Ovary (tissue), 9 donors: Measurements from ENCODE around the gene MAST2. TPM values are rescaled to one million over a fixed set of nuclear protein-coding genes. Genes with fewer than 3 reads are reported as not detected.

Source experiments
- DNase-seq, 5 donors: peaks; one replicate each; pipeline ENCODE4 v3.0.0-alpha.2; 2019 to 2020
- H3K27ac ChIP-seq, 2 donors: fragments of 200-600 bp; one replicate each; pipeline versions ENCODE4 v1.5.1 to v1.8.0; 2019 to 2022
- H3K27me3 ChIP-seq: fragments of 200-600 bp; one replicate; pipeline ENCODE4 v1.8.0; 2022
- H3K36me3 ChIP-seq: fragments of 200-600 bp; sonication (generic); one replicate; pipeline ENCODE4 v1.5.1; 2019
- H3K4me1 ChIP-seq: one replicate; pipeline ENCODE4 v1.8.1; 2013; ENCODE audit warnings: mild to moderate bottlenecking, moderate library complexity; ENCODE audit not compliant: insufficient read depth
- H3K4me3 ChIP-seq: fragments of 200-600 bp; sonication (generic); one replicate; pipeline ENCODE4 v1.5.1; 2017
- H3K9me3 ChIP-seq, 2 donors: fragments of 200-600 bp in 1 of 2; sonication (generic) in 1 of 2; one replicate each; pipeline versions ENCODE4 v1.5.1 to v1.8.1; 2013 to 2019; ENCODE audit warnings: mild to moderate bottlenecking in 1 of 2, moderate library complexity in 1 of 2
- CTCF ChIP-seq, 3 donors: fragments of 450-650 bp in 2 of 3; fragments of 200-600 bp in 1 of 3; IDR thresholded peaks; one replicate each; pipeline versions ENCODE4 v1.5.1 to v1.8.0; 2016 to 2022; ENCODE audit warnings: antibody characterized with exemption in 3 of 3, mild to moderate bottlenecking in 1 of 3
- EP300 ChIP-seq: sonication (generic); formaldehyde crosslinking; IDR thresholded peaks from one replicate; pipeline ENCODE4 v1.6.1; 2017; ENCODE audit warnings: antibody characterized with exemption
- POLR2A ChIP-seq: fragments of 450-650 bp; IDR thresholded peaks from one replicate; pipeline ENCODE4 v1.6.1; 2017; ENCODE audit warnings: antibody characterized with exemption, mild to moderate bottlenecking, moderate library complexity
- WGBS, 3 donors: extraction: QIAGEN DNeasy Blood & Tissue Kit in 1 of 3; methylation state at CpG; one replicate each; pipeline versions ENCODE4 v1.1.5 to v1.1.7; 2013 to 2017; 5-methylcytosine and 5-hydroxymethylcytosine counted together
- intact Hi-C, 4 donors: fragments of 100-400 bp; cut with DNase I; formaldehyde crosslinking; loops; one replicate each; pipeline versions ENCODE4 v1.11.0 to v1.15.1; 2022 to 2023
- polyA plus RNA-seq, 2 donors: library from polyadenylated mRNA; stranded (reverse); fragments of 200-250 nt in 1 of 2; fragments of 350-450 nt in 1 of 2; fragmentation: Illumina TruSeq in 1 of 2; extraction: RNeasy Lipid Tissue Mini Kit (QIAGEN cat#74804) in 1 of 2; gene quantifications; one replicate each; pipeline ENCODE4 v1.2.3, GENCODE V29; 2013 to 2014
- total RNA-seq, 7 donors: library from RNA; depleted of rRNA in 2 of 7; stranded (reverse); fragments of >200 nt in 2 of 7; fragmentation: NEBNext Ultra II Directional in 3 of 7; extraction: Animal tissue kit (Norgen Biotek cat#: 25700) in 3 of 7; gene quantifications; one replicate each; pipeline versions ENCODE4 v1.1.0 to v1.2.4, GENCODE V29; 2016 to 2023
- donor health status: DM: no; HTN: no; CAD: no; lungs with moderate emphysema.
- donor health status: DM: no; HTN: no; CAD: no.
- donor health status: Bipolar disorder and iron deficiency.
- donor health status: DM: yes; HTN: yes; CAD: no.
- donor health status: DM: no; HTN: no; CAD: no.
- donor health status: DM: yes; HTN: yes; CAD: no.

MAST2 gene
- total and polyA plus RNA-seq, 9 donors: 22.6 to 50.4 (median 31.7) TPM

DNA sequence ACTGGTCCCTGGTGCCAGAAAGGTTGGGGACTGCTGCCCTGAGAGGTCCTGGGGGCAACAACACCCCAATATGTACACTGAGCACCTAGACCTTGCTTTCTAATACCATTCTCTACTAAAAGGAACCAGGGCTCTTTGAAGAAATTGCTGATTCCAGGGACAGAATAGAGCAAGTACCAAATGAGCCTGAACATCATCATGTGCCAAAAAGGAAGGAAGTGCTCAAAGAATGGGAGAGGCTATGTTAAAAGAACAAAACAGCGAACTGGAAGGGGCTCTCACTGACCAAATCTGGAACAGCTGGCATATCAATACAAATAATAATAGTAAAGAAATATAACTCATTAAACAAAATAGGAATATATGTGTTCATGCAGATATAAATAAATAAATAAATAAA lies 278.2 kb downstream of the MAST2 start:
- DNase-seq: no peak
- H3K36me3 ChIP-seq: no peaks in the 10 kb centered on the region
- TF ChIP-seq CTCF (IDR thresholded peaks at IDR 0.05) (no peak), EP300 (no peak)
- WGBS, 3 donors: 82 to 95% (median 87%) methylated on average over 1 of the region's 1 CpG
- no peak overlapping the region for H3K27ac ChIP-seq
- no peaks in the 10 kb centered on the region for H3K9me3 ChIP-seq
- H3K4me3 ChIP-seq: no peak overlapping the region
- no peaks in the 10 kb centered on the region for H3K27me3 ChIP-seq
- intact Hi-C loops: no loop called here
- no peaks in the 10 kb centered on the region for H3K4me1 ChIP-seq

DNA sequence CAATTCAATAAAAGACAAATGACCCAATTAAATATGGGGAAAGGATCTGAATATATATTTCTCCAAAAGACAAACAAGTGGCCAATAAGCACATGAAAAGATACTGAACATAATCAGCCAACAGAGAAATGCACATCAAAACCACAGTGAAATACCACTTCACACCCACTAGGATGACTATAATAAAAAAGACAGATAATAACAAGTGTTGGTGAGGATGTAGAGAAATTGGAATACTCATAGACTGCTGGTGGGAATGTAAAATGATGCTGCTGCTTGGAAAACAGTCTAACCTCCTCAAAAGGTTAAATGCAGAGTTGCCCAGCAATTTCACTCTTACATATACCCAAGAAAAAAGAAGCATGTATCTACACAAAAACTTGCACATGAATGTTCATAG lies 280.2 kb downstream of the MAST2 start:
- no peaks in the 10 kb centered on the region for H3K4me1 ChIP-seq
- H3K27ac ChIP-seq: no peak overlapping the region
- H3K4me3 ChIP-seq: no peak overlapping the region
- H3K9me3 ChIP-seq: no peaks in the 10 kb centered on the region
- intact Hi-C loops: no loop called here
- DNase-seq: no peak
- no peaks in the 10 kb centered on the region for H3K27me3 ChIP-seq
- no peak for TF ChIP-seq CTCF (IDR thresholded peaks at IDR 0.05)
- TF ChIP-seq POLR2A: no peak
- no peak for TF ChIP-seq EP300
- H3K36me3 ChIP-seq: no peaks in the 10 kb centered on the region

DNA sequence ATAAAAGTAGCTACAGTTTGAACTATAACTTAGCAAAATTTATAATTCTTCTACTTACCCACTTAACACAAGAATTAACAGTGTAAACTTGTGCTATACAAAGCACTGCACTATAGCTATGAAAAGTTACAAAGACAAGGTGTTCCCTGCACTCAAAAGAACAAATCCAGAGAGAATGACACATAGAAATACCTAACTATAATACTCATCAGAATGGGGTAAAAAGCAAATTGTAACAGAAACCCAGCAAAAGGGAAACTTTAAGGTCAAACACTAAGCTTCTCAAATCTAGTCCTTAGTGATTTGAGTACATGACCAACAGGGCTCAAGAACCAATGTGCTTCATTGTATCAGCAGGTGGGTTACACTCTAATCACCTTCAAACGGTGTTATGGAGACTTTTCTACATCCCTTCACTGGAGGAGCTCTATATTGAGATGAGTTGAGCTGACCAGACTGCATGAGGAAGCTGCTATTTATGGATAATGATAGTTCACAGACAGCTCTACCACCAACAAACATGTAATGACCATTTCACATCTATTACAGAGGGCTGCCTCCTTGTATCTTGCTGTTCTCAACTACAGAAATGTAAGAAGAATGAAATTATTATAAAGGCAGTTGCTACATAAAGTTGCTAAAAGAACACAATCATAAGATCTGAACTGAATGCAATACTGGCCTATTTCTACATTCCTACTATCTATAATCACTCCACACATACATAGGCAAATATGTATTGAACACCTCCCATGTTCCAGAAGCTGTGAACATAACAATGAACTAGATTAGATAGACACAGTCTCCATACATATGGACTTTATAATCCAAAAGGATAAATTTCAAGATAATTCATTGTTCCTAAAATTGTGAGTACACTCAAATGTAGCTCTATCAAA lies 281.4 kb downstream of the MAST2 start:
- Histone ChIP-seq H3K27ac (no peak overlapping the region), H3K36me3 (no peaks in the 10 kb centered on the region), H3K4me3 (no peak overlapping the region), H3K27me3 (no peaks in the 10 kb centered on the region), H3K4me1 (no peaks in the 10 kb centered on the region), H3K9me3 (no peaks in the 10 kb centered on the region)
- intact Hi-C loops: no loop called here
- WGBS, 3 donors: 82 to 100% (median 93%) methylated on average over 1 of the region's 1 CpG
- TF ChIP-seq CTCF (IDR thresholded peaks at IDR 0.05): no peak
- DNase-seq: no peak

Other genes with a start within 250 kb of the MAST2 start
- gene NASP, start 219.6 kb upstream of the MAST2 start, total RNA-seq: 100 to 1,000 TPM in 2 of 7 donors, 10 to 100 TPM in 5; 60.4 to 114 (median 76.3) TPM
- 100 to 1,000 TPM in 1 of 2 donors, 10 to 100 TPM in 1; 92.6 to 122 TPM for gene NASP, start 219.6 kb upstream of the MAST2 start, polyA plus RNA-seq
- gene CCDC17, start 179.6 kb upstream of the MAST2 start, total RNA-seq: 10 to 100 TPM in 1 of 7 donors, 1 to 10 TPM in 6; 1.3 to 30.2 (median 3.7) TPM
- 1 to 10 TPM; 1.4 to 1.5 TPM for gene CCDC17, start 179.6 kb upstream of the MAST2 start, polyA plus RNA-seq
- 10 to 100 TPM; 72.7 to 89.5 (median 80.8) TPM for gene GPBP1L1, start 117.1 kb upstream of the MAST2 start, total RNA-seq
- 10 to 100 TPM; 36.0 to 69.8 TPM for gene GPBP1L1, start 117.1 kb upstream of the MAST2 start, polyA plus RNA-seq
- 10 to 100 TPM; 16.1 to 25.5 (median 19.1) TPM for gene TMEM69, start 115.4 kb upstream of the MAST2 start, total RNA-seq
- 10 to 100 TPM; 24.2 to 35.5 TPM for gene TMEM69, start 115.4 kb upstream of the MAST2 start, polyA plus RNA-seq
- gene IPP, start 53.0 kb upstream of the MAST2 start, total RNA-seq: 10 to 100 TPM in 6 of 7 donors, 1 to 10 TPM in 1; 7.7 to 22.3 (median 19.1) TPM
- 10 to 100 TPM in 1 of 2 donors, 1 to 10 TPM in 1; 9.0 to 23.8 TPM for gene IPP, start 53.0 kb upstream of the MAST2 start, polyA plus RNA-seq